ENCODE measurements around the gene EPB41L5.

The EPB41L5 gene

DNA sequence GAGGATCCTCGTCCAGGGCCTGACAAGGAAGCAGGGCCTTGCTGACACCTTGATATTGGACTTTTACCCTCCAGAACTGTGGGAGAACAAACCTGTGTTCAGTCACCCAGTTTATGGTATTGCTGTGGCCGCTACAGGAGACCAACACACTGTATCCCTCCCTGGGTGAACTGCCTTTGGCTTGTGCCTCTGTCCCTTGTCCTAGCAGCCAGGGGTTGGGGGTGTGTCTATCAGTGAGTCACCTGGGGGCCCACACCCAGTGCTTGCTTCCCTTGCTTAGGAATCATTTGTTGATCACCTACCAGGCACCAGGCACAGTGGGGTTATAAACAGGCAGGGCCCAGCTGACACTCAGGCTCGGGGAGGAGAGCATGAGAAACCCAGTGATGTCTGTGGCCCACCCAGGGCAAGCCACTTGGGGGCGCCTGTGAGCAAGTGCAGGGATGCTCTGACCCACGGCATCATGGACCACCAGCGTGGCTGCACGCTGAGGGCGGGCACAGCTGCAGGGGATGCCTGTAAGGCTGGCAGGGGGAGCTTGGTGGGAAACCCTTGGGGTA is 193.2 kb downstream of the EPB41L5 start:
- peak; percentile 47 to 57 for DNase-seq

DNA sequence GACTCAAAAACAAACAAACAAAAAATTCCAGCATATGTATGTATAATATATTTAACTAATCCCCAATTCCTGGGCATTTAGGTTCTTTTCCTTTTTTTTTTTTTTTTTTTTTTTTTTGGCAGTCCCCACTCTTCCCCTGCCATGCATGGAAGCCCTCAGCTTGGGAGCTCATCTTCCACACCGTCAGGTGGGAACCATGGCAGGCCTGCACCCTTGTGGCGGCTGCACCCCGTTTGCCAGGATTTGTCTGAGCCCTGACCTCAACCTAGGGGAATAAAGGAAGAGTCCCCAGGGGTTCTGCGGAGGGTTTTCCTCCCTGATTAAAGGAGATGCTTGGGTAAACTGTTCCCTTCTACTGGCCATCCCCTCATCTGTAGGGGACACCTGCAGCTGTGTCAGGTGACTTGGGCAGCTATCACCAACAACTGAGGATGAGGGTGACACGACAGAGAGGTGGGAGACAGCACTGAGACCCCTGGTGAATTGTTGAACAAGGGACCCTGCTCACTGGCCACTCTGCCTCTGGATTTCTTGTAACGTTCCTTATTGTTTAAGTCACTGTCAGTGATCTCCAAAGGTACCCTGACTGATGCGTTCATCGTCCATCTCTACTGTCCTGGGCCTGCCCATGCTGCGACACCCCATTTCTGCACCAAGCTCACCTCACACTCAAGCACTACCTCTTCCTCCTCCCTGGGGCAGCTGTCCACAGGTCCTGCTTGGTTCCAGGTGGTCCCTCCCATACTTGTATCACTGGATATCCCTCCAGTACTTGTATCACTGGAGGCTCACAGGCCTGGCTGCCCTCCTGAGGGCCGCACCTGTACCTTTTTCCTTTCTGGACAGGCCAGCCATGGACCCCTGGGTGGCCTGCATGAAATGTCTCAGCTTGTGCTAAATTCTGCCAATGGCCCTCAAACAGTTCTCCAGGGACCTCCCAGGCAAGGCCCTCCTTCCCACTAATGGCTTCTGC is 195.8 kb downstream of the EPB41L5 start:
- DNase-seq, result no peak

DNA sequence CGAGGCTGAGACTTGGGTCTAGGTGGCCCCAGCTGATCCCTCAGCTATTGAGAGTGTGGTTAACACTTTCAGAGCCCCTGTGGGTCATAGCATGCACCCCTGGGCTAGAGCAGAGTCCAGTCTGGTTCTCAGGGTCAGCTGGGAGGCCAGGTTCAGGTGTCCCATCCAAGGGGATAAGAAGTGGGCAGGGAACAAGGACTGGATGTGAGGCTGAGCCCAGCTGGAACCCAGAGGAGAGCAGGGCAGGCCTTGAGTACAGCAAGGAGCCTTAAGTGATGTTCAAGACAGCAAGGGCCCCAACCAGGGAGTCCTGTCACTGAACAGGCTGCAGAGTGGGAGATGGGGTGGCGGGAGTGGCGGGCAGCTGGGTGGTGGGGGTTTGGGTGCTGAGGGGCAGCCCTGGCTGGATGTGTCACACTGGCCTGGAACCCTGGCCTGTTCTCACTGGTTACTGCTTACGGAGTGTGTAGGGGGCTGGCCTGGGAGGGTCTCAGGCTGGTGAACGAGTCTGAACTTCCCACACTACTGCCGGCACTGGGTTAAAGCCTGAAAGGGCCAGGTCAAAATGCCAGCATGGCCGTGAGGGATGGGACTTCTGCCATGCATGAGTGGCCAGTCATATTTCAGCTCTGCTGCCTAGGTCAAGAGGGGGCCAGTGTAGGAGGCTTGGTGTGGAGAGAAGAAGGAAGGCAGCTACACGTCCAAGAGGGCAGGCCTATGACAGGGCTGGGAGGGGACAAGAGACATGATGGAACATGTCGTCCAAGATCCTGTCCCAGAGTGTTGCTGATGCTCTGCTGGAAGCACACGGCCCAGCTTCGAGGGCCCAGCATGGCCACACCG is 196.8 kb downstream of the EPB41L5 start:
- no peak for DNase-seq

DNA sequence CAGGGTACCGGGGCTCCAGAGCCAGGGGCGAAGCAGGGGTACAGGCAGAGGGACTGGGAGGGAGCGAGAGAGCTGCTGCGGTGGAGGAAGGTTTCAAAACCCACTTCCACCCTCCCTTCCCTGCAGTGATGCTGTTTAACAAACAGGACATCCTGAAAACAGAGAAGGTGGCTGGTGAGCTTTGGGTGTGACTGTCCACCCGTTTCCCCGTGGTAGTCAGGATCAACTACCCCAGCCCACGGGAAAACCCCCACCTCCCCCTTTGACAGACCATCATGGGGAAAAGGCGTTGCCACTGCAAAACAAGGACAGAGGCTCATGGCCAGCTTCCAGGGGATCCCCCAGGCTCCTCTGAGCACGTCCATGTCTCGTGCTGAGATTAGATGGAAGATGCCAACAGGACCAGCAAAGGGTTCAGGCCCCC is 197.4 kb downstream of the EPB41L5 start:
- no peak for DNase-seq

DNA sequence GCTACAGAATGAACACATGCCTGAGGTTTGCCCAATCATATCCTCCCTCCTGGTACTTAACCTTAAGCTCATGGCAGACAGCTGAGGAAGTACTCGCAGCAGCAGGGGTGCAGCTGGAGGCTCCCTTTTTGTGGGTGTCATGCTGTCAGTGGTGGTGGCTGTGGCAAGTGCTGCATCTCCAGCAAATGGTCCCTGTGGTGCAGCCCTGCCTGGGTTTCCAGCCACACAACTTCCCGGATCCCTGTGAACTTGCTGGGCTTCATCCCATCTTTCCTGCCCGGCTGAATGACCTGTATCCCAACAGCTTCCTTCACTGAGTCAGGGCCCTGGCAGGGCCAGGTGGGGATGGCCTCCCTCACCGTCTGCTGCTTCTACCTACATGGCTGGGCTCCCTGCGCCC is 205.3 kb downstream of the EPB41L5 start:
- no peak for DNase-seq

DNA sequence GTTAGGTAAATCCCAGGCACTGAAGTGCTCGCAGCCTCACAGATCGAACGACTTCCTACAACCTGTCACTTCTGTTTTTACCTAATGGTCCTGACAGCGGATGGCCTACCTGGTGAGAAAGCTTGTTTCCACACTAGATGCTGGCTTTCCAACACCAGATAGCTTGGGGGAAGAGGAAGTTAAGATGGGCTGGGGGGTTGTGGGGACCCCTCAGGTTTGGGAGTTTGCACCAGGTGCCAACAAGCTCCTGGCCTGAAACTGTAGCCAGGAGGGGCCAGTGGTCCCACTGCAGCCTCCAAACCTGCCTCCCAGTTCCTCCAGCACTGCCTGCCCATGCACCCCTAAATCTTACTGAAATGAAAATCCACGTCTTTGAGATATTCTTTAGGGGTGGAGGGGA is 206.4 kb downstream of the EPB41L5 start:
- DNase-seq, result no peak

DNA sequence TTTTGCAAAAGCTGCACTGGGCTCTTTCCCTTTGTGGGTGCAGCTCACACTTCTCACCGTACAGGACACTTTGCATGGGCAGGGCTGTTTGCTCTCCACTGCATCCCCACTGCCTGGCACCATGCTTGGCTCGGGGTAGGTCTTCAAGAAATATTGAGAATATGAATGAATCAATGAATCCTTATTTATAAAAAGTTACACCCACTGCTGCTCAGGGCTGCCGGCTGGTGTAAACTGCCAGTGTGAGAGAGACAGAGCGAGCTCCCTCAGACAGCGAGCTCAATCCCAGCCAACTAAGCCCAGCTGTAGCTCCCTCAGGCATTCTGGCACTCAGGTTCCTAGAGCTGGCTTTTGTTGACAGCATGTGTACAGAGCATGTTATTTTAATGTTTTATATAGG is 206.9 kb downstream of the EPB41L5 start:
- no peak for DNase-seq

DNA sequence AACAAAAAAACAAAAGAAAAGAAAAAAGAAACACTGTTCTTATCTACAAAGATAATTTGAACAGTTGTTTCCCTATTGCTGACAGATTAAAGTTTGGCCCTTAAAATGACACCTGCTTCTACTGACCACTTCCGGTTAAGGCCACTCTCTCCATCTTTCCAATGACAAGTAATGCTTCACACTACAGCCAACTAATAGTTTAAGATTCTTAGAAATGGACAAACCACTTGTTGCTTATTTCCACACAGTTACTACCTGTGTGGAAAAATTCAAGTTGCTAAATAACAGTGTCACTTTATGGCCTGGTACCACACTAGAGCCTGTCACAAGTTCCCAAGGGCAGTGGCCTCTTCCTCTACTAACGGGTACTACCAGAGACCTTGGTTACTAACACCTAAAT is 207.9 kb downstream of the EPB41L5 start:
- DNase-seq, result no peak

DNA sequence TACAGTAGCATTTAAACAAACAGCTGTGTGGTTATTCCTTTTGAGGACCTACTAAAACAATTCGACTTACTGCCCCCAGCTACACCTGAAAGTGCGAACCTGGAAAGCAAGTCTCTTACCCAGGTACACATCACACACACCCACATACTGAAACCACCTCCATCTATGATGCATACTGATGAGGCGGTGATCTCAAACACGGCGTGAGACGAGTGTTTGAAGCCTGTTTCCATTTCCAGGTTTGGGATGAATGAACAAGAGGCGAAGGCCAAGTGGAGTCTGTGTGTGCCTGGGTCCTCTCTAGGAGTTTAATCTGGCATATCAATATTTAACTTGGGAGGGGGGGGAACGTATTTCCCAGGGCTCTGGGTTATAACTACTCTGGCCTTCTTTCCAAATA is 208.7 kb downstream of the EPB41L5 start:
- no peak for DNase-seq

DNA sequence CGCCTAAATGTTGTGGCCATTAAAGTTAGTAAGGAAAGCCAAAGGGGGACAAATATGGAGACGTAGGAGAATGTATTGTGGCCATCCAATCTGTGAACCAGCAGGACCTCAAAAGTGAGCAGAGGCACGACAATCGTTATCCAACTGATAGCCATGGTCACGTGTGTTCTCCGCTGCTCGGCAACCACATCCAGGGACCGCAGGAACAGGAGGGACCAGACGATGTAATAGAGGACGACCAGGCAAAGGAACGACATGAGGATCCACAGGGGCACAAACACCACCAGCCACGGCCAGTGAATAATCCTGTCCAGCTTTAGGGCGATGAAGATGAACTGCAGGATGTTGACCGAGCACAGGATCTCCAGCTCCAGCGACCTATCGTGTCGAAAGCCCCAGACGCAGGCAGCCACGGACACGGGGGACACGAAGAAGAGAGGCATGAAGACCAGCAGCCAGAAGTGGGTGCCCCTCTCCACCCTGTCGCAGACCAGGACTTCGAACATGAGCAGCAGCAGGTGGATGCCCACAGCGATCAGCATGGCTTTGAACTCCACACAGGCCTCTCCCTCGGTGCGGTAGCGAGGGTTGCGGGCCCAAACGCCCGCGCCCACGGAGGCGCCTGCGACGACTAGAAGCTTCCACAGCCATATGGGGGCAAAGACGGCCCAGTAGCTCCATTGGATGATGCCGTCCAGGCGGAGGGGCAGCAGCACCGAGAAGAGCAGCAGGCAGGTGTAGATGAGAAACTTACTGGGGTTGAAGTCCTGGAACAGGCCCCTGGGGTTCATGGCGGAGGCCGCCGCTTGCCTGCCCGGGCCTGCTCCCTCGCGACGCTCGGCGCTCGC is 209.5 kb downstream of the EPB41L5 start:
- no peak for DNase-seq

DNA sequence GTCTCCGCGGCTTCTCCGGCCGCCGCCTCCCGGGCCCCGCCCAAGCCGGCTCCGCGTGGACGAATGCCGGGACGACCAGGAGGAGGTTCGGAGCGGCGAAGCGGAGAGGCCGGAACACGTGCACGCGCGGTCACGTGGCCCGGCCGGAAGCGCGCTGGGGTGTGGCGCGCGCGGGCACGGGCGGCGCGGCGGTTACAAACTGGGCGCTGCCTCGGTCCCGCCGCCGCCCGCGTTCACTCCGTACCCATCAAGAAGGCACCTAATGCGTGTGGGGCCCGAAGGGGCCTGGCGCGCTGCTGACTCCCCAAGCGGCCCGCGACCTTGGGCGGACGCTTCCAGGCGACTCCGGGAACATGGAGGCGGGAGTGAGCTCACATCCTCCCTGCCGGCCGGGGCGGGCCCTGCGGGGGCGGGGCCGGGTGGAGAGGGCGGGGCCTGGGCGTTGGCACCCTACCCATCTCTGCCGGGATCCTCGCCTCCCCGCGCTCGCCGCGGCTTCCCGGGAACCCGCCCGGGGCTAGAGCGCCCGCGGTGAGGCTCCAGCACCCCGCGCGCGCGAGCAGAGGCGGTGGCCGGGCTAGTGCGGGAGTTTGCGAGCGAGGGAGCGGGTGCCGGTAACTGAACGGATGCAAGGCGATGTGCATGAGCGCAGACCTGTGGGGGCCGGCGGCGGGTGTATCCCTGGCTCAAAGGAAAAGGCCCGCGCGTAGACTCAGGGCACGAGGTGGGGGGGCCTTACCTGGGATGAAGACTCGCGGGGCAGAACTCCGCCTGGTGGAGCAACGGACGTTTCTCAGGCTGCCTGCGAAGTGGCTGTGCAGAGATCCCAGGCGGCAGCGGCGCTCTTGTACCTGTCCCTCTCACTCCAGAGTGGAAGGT is 210.4 kb downstream of the EPB41L5 start, which contains the start of gene TMEM185B:
Gene TMEM185B, minus strand, starts transcription at position 367 of the 879 bp plus-strand sequence. CDS start 424 bp downstream, outside the sequence.
- DNase-seq, result peak; percentile 87 to 89

DNA sequence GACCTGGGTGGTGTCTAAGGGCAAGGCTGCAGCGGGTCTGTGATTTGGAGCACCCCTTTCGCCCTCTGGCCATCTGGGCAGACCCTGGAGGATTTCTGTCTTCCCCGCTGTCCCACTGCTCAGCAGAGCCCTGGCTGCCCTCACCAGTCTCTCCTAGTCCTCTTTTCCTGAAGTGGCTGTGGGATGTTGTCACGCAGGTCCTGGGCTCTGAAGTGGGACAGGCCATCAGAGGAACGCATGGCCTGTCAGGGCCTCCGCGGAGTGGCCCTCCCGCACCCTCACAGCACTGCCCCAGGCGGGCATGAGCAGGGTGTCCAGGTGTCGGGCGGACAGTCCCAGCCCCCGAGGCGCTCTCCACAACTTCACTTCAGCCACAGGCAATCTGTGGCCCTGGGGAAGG is 211.4 kb downstream of the EPB41L5 start:
- no peak for DNase-seq

DNA sequence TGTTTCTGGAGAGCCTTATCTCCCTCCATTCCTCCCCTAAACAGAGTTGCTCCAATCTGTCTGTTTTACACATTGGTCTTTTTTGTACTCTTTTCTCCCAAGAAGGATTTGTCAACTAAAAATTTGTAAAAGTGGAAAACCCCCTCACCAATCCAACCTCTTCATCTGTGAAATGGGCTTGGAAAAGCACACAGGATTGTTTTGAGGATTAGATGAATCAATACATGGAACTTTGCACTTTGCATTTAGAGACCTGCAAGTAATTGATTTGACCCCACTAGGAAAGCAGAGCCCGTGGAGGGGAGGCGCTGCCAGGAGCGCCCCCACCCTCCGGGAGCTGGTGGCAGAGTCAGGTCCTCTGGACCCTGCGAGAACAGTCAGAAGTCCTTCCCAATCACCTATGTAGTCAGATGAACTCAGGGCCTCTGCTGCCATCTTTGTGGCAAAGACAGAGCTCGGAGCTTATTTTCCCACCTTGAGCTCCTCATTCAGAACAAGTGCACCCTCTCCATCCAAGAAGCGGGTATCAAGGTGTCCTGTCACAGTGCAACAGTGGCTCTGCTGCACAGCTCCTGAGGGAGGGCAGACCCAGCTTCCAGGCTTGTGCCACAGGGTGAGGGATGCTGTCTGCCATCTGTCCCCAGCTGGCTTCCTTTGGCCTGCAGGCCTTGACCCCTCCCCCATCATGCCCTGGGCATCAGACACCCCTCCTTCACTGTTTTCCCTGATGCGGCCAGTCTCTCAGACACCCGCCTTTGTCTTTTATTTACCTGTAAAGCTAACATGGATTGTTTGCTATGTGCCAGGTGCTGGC is 212.1 kb downstream of the EPB41L5 start:
- no peak for DNase-seq

DNA sequence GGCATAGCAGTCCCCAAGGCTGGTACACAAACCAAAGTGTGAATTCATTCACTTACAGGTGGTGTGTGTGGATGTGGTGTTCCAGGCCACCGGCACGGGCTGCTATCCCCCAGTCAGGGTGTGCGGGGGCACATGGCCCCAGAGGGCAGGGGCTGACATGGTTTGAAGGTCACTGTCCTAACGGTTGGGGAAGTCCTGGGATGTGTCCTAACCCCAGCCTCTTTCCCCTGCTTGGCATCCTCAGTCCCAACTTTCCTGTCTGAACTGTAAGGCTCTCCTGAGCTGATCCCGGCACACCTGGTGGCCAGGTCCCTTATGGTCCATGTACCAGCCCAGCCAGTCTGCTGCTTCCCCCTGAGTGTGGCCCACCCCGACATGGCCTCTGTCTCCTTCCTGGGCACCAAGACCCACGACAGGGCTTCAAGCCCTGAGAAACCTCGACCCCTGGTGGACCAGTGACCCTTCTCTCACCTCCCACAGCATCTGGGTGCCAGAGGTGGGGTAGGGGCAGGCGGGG is 212.7 kb downstream of the EPB41L5 start:
- no peak for DNase-seq

DNA sequence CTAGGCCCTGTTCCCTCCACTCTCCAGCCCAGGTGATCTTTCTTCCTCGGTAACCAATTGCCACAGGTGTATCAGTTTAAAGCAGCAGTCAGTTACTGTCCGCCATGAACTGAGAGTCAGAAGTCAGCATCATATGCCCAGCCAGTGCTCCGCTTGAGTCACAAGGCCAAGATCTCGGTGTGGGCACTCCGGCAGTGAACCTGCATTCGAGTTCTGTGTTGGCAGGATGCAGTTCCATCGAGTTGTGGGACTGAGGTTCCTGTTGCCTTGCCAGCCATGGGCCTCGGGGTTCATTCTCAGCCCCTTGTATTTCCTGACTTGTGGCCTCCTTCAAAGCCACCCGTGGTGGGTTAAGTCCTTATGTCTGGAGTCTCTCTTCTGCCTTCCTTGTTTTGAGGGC is 213.4 kb downstream of the EPB41L5 start:
- no peak for DNase-seq

DNA sequence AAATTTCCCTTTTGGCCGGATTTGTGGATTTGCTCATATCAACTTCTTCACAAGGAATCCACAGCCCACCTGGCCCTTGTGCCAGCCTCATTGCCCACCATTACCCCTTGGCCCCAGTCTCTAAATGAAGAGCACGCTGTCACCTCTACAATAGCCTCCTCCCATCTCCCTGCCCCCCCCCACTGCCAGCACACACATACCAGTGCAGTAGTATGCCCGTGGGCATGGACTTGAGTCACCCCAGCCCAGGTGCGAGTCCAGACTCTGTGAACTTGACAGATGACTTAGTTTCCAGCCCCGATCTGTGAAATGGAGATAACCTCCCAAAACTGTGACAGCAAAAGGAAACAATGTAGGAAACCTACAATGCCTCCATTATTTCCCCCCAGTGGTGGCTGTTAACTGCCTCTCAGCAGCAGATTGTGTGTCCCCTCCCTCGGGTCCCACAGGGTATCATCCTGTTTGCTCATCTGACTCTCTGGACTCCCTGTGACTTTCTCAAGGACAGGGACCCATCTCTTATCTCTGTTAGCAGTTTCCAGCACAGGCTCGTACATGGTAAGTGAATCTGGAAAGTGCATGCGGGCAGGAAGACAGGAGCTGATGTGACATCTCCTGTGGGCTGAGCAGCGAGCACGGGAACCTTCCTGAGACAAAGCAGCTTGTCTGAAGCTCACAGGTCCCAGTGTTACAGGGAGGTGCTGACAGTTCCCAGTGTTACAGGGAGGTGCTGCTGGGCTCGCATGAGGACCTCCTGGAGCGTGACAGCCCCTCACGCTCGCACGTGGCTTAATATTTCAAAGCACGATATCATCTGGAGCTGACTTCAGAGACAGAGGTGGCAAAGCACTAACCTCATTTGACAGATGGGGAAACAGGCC is 214.5 kb downstream of the EPB41L5 start:
- DNase-seq, result no peak

DNA sequence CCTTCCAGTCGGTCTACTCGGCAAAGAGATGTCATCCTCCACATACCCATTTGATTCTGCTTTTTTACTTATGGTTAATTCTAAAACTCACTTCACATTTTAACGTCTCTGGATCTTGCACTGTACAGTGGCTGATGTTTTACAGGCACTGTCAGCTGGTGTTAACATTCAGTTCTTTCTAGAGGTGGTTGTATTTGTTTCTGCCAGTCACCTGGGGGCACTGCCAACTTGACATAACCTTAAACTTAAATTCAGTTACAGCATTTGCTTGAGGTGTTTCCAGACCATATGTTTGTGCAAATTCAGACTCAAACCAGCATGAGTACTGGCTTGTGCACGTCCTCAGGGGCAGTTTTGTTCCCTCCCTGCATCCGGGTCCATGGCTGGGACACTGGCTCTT is 215.6 kb downstream of the EPB41L5 start:
- no peak for DNase-seq
